ENCODE measurements around the gene CDH6.

DNA sequence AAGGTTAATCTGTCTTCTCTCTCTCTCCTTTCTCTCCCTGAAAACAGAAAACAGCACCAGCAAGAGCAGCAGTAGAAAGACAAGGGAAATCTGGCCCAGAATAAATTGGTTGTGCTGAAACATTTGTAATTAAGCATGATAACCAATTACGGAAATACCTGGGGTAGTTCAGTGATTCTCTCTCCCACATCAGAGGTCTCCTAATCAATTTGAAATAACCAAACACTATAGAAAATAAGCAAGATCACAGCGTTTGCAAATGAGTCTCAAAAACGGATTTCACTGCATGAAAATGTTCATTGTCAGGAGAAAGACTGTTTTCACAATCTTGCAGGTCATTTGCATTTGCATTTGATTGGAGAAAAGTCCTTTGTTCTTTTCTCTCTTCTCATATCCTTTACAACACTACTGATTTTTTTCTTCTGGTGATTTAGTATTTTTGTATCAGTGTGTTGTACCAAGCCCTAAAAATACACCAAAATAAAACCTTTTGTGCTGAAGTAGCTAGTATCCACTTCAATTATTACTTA lies 36.8 kb upstream of the CDH6 start:
- TF ChIP-seq ZNF274 (IDR thresholded peaks at IDR 0.05; ENCODE audit: low read depth, low read length) (no peak), YY1 (IDR thresholded peaks at IDR 0.05; ENCODE audit: insufficient read depth, insufficient read length) (no peak)

All from NT2/D1 (cell line).